Mammary epithelial cell (primary cell): ENCODE measurements around the gene MYO1D.

ENCODE experiments used
- CTCF ChIP-seq, 2 donors: IDR thresholded peaks in 1 of 2; conservative IDR thresholded peaks in 1 of 2; 2 replicates each; pipeline ENCODE4 v1.5.1; 2011 to 2012; ENCODE audit warnings: inconsistent platforms in 2 of 2, low read length in 2 of 2, mild to moderate bottlenecking in 2 of 2, control low read depth in 1 of 2, low read depth in 1 of 2; ENCODE audit not compliant: insufficient read depth in 1 of 2; ENCODE audit errors: extremely low read depth in 1 of 2
- EZH2 ChIP-seq: IDR thresholded peaks from 2 replicates; pipeline ENCODE4 v1.6.1; 2012; ENCODE audit warnings: low read length, inconsistent platforms, borderline replicate concordance

GRCh38 chr17:32773856-32774694, 102.8 kb downstream of the MYO1D start:
- TF ChIP-seq CTCF (conservative IDR thresholded peaks at IDR 0.05 in 1 of 2, IDR thresholded peaks at IDR 0.05 in 1 of 2; ENCODE audit: extremely low read depth in 1 of 2, insufficient read depth in 1 of 2, low read depth in 1 of 2, low read length in 2 of 2) (no peak), EZH2 (no peak)
